IPS-20b (cell line): ENCODE results near the gene PROZ.

ENCODE experiments used
- H3K27ac ChIP-seq: one replicate; pipeline ENCODE4 v1.5.1; 2013; ENCODE audit warnings: low read length
- H3K27me3 ChIP-seq: 2 replicates; pipeline ENCODE4 v1.6.1; 2013; ENCODE audit warnings: mild to moderate bottlenecking, low read length, inconsistent platforms; ENCODE audit not compliant: insufficient read depth
- H3K36me3 ChIP-seq: 2 replicates; pipeline ENCODE4 v1.6.1; 2013; ENCODE audit warnings: low read depth, mild to moderate bottlenecking, inconsistent platforms, low read length, moderate library complexity; ENCODE audit not compliant: insufficient read depth
- H3K4me1 ChIP-seq: 2 replicates; pipeline ENCODE4 v1.6.1; 2013; ENCODE audit warnings: mild to moderate bottlenecking, control low read depth, inconsistent platforms, low read length, moderate library complexity; ENCODE audit not compliant: insufficient read depth
- H3K4me3 ChIP-seq: 2 replicates; pipeline ENCODE4 v1.5.1; 2013; ENCODE audit warnings: mild to moderate bottlenecking, low read length, inconsistent platforms
- H3K9ac ChIP-seq: 2 replicates; pipeline ENCODE4 v1.6.1; 2013; ENCODE audit warnings: low read depth, mild to moderate bottlenecking, inconsistent platforms, low read length, moderate library complexity
- H3K9me3 ChIP-seq: 2 replicates; pipeline ENCODE4 v1.6.1; 2013; ENCODE audit warnings: mild to moderate bottlenecking, low read depth, low read length, inconsistent platforms; ENCODE audit not compliant: insufficient read depth

Gene PROZ

GRCh38 chr13:113178896-113179167, 20.4 kb downstream of the PROZ start:
- Histone ChIP-seq H3K36me3 (peaks cover 93% of the 10 kb centered on the region), H3K4me1 (peaks cover 10% of the 10 kb centered on the region), H3K4me3 (no peak overlapping the region), H3K9ac (0 out of 2 replicates have a peak overlapping the region, but pooled peaks have one; percentile 28), H3K27ac (no peak overlapping the region), H3K27me3 (no peaks in the 10 kb centered on the region), H3K9me3 (no peaks in the 10 kb centered on the region)

GRCh38 chr13:113179374-113180230, 21.2 kb downstream of the PROZ start:
- Histone ChIP-seq H3K36me3 (peaks cover 93% of the 10 kb centered on the region), H3K27ac (no peak overlapping the region), H3K9ac (no peak overlapping the region), H3K27me3 (no peaks in the 10 kb centered on the region), H3K4me1 (peaks cover 10% of the 10 kb centered on the region), H3K4me3 (no peak overlapping the region), H3K9me3 (no peaks in the 10 kb centered on the region)

- Histone ChIP-seq H3K9me3 (no peaks in the 10 kb centered on the region), H3K4me3 (no peak overlapping the region), H3K27me3 (no peaks in the 10 kb centered on the region), H3K9ac (no peak overlapping the region), H3K4me1 (peaks cover 10% of the 10 kb centered on the region), H3K27ac (no peak overlapping the region), H3K36me3 (peaks cover 89% of the 10 kb centered on the region)
Measured at GRCh38 chr13:113182046-113182445, 23.6 kb downstream of the PROZ start.

- Histone ChIP-seq H3K4me1 (peaks cover 10% of the 10 kb centered on the region), H3K9ac (no peak overlapping the region), H3K27me3 (no peaks in the 10 kb centered on the region), H3K36me3 (peaks cover 89% of the 10 kb centered on the region), H3K9me3 (no peaks in the 10 kb centered on the region), H3K27ac (no peak overlapping the region), H3K4me3 (no peak overlapping the region)
Measured at GRCh38 chr13:113183450-113184129, 25.1 kb downstream of the PROZ start.

GRCh38 chr13:113184568-113185440, 26.4 kb downstream of the PROZ start:
- H3K9ac ChIP-seq = no peak overlapping the region
- no peak overlapping the region for H3K27ac ChIP-seq
- peaks cover under 1% of the 10 kb centered on the region; the same call in 1 of the 2 replicates for H3K4me1 ChIP-seq
- H3K36me3 ChIP-seq = peaks cover 88% of the 10 kb centered on the region
- H3K27me3 ChIP-seq = no peaks in the 10 kb centered on the region
- no peak overlapping the region for H3K4me3 ChIP-seq
- H3K9me3 ChIP-seq = no peaks in the 10 kb centered on the region

GRCh38 chr13:113186061-113186900, 27.8 kb downstream of the PROZ start:
- Histone ChIP-seq H3K4me3 (no peak overlapping the region), H3K27ac (no peak overlapping the region)

DNA sequence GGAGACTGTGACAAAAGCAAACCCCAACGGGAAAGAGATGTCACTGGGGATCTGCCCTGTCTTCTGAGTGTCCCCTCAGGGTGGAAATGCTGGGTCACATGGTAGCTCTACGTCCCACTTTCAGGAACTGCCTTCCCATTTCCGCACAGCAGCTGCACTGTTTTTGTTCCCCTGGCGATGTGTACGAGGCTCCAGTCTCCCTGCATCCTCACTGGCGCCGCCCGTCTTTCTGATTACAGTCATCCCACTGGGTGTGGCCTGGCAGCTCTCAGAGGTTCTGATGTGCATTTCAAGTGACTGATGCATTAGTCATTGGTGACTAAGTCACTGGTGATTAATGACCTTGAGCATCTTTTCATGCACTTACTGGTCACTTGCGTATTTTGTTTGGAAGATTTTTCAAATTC, 28.8 kb downstream of the PROZ start:
- no peaks in the 10 kb centered on the region for H3K9me3 ChIP-seq
- no peak overlapping the region for H3K4me3 ChIP-seq
- H3K4me1 ChIP-seq = no peaks in the 10 kb centered on the region
- peaks cover 84% of the 10 kb centered on the region for H3K36me3 ChIP-seq
- H3K27me3 ChIP-seq = no peaks in the 10 kb centered on the region
- H3K27ac ChIP-seq = no peak overlapping the region
- no peak overlapping the region for H3K9ac ChIP-seq

More at GRCh38 chr13:113186061-113186900, 27.8 kb downstream of the PROZ start:
- Histone ChIP-seq H3K27me3 (no peaks in the 10 kb centered on the region), H3K4me1 (no peaks in the 10 kb centered on the region), H3K36me3 (peaks cover 85% of the 10 kb centered on the region), H3K9me3 (no peaks in the 10 kb centered on the region), H3K9ac (no peak overlapping the region)

DNA sequence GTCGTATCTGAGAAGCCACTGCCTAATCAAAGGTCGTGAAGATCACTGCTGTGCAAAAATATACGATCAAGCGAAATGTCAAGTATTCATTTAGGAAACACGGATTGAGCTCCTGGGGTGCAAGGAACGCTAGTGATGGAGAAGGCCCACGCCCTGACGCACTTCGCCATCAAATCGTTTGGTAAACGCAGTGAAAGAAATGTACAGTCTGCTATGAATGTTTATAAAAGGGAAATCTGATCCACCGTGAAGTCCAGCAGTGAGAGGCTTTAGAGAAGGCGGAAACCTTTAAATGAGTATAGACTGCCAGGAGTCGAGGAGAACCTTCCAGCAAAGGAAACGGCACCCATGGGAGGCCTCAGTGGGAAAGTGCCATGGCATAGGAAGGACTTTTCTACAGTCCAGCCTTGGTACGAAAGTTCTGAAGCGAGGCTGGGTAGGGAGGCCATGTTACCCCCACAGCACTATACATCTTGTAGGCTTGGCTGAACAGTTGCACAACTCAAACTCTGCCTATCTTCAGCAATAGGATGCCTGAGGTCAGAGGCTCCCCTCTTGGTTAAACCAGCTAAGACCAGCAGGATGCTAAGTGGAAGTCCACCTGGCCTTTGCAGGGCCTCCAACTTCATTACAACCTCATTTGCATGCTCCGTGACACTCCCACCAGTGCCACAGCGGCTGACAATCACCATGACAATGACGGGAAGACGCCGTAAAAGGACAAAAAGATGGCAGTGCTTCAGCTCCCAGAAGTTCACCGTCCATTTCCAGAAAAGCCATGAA, 29.6 kb downstream of the PROZ start:
- H3K27me3 ChIP-seq = no peaks in the 10 kb centered on the region
- peaks cover 87% of the 10 kb centered on the region for H3K36me3 ChIP-seq
- H3K4me1 ChIP-seq = no peaks in the 10 kb centered on the region
- no peak overlapping the region for H3K9ac ChIP-seq
- H3K4me3 ChIP-seq = no peak overlapping the region
- H3K9me3 ChIP-seq = no peaks in the 10 kb centered on the region
- H3K27ac ChIP-seq = no peak overlapping the region

DNA sequence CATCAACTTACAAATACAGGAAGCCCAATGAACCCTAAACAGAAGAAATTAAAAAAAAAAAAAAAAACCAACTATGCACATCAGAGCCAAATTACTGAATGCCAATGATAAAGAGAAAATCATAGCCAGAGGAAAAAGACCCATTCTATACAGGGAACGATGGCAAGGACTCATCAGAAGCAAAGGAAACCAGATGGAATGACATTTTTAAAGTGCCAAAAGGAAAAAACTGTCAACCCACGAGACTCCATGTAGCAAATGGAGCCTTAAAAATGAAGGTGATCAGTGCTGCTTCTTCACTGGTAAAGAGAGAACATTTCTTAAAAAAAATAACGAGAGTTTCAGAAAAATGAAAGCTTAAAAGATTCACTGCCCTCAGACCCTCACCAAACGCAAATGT, 31.7 kb downstream of the PROZ start:
- Histone ChIP-seq H3K9me3 (no peaks in the 10 kb centered on the region), H3K27me3 (no peaks in the 10 kb centered on the region), H3K4me1 (no peaks in the 10 kb centered on the region), H3K36me3 (peaks cover 90% of the 10 kb centered on the region), H3K9ac (no peak overlapping the region), H3K4me3 (no peak overlapping the region), H3K27ac (no peak overlapping the region)

- no peaks in the 10 kb centered on the region for H3K27me3 ChIP-seq
- no peaks in the 10 kb centered on the region for H3K4me1 ChIP-seq
- H3K4me3 ChIP-seq = no peak overlapping the region
- H3K36me3 ChIP-seq = peaks cover 93% of the 10 kb centered on the region
- no peak overlapping the region for H3K9ac ChIP-seq
- no peak overlapping the region for H3K27ac ChIP-seq
- no peaks in the 10 kb centered on the region for H3K9me3 ChIP-seq
Measured at GRCh38 chr13:113192279-113192678, 33.8 kb downstream of the PROZ start.
